CD4-positive, alpha-beta T cell treated with Interleukin-15 for 1 hour (primary cell): ENCODE data around the gene GZMM.

ENCODE experiments used
- DNase-seq: peaks from one replicate; pipeline ENCODE4 v3.0.0-alpha.2; 2020

Gene GZMM

GRCh38 chr19:535017-535835 lies 8.6 kb upstream of the GZMM start:
- DNase-seq, result no peak

- no peak for DNase-seq
Measured at GRCh38 chr19:536031-536880, 7.6 kb upstream of the GZMM start.

- no peak for DNase-seq
Measured at GRCh38 chr19:536881-537404, 6.9 kb upstream of the GZMM start.

GRCh38 chr19:538641-539428 lies 5.0 kb upstream of the GZMM start:
- DNase-seq, result no peak

- no peak for DNase-seq
Measured at GRCh38 chr19:539429-540030, 4.3 kb upstream of the GZMM start.

- no peak for DNase-seq
Measured at GRCh38 chr19:540867-541637, 2.8 kb upstream of the GZMM start.

GRCh38 chr19:541699-542098 lies 2.2 kb upstream of the GZMM start:
- DNase-seq, result no peak

- no peak for DNase-seq
Measured at GRCh38 chr19:542173-542866, 1.5 kb upstream of the GZMM start.

GRCh38 chr19:547117-547516 lies 3.3 kb downstream of the GZMM start:
- no peak for DNase-seq

GRCh38 chr19:547836-548720 lies 4.2 kb downstream of the GZMM start:
- DNase-seq, result no peak

- no peak for DNase-seq
Measured at GRCh38 chr19:548886-549830, 5.3 kb downstream of the GZMM start.

GRCh38 chr19:554817-555216 lies 11.0 kb downstream of the GZMM start:
- no peak for DNase-seq

GRCh38 chr19:555474-555808 lies 11.6 kb downstream of the GZMM start:
- no peak for DNase-seq

- DNase-seq, result no peak
Measured at GRCh38 chr19:556611-557382, 12.9 kb downstream of the GZMM start.

GRCh38 chr19:558770-559439 lies 15.1 kb downstream of the GZMM start:
- no peak for DNase-seq

- DNase-seq, result no peak
Measured at GRCh38 chr19:560121-560520, 16.3 kb downstream of the GZMM start.

- peak; percentile 47 for DNase-seq
Measured at GRCh38 chr19:566403-566802, 22.6 kb downstream of the GZMM start.

GRCh38 chr19:566844-567243 lies 23.0 kb downstream of the GZMM start:
- no peak for DNase-seq
